Measurements from ENCODE around the gene VPS26B.
"Not testable (repeated sequence)": the region's sequence is repeated elsewhere in the genome, so short reads cannot be mapped to it uniquely, and the experiment has no call there.

VPS26B gene

GRCh38 chr11:134223836-134224709 lies at the start of gene VPS26B, which contains the start of gene NCAPD3:
TSS of gene VPS26B (plus strand) at chr11:134224671. CDS start at chr11:134225123, 452 bp downstream.
TSS of gene NCAPD3 (minus strand) at chr11:134223967. CDS start at chr11:134223926, 41 bp downstream.
- no peak for TF ChIP-seq CTCF (IDR thresholded peaks at IDR 0.05; ENCODE audit: borderline replicate concordance, control extremely low read depth, extremely low read depth, insufficient read depth, missing control alignments)
- peak; percentile 98 for DNase-seq (ENCODE audit: low spot score)
- in situ Hi-C loops (cut with MboI; ENCODE audit: low sequenced_read_pairs, unreplicated experiment), result no loop called here

- no peak for TF ChIP-seq CTCF (IDR thresholded peaks at IDR 0.05; ENCODE audit: borderline replicate concordance, control extremely low read depth, extremely low read depth, insufficient read depth, missing control alignments)
These were observed 48.2 kb upstream of the VPS26B start for GRCh38 chr11:134176284-134176683.

GRCh38 chr11:134178032-134178674 lies 46.3 kb upstream of the VPS26B start:
- TF ChIP-seq CTCF (IDR thresholded peaks at IDR 0.05; ENCODE audit: borderline replicate concordance, control extremely low read depth, extremely low read depth, insufficient read depth, missing control alignments), result no peak
- no peak for DNase-seq (ENCODE audit: low spot score)
- in situ Hi-C loops (cut with MboI; ENCODE audit: low sequenced_read_pairs, unreplicated experiment), result no loop called here

More at GRCh38 chr11:134176284-134176683, 48.2 kb upstream of the VPS26B start:
- no peak for DNase-seq (ENCODE audit: low spot score)
- in situ Hi-C loops (cut with MboI; ENCODE audit: low sequenced_read_pairs, unreplicated experiment), result no loop called here

GRCh38 chr11:134181707-134182106 lies 42.8 kb upstream of the VPS26B start:
- no peak for TF ChIP-seq CTCF (IDR thresholded peaks at IDR 0.05; ENCODE audit: borderline replicate concordance, control extremely low read depth, extremely low read depth, insufficient read depth, missing control alignments)
- in situ Hi-C loops (cut with MboI; ENCODE audit: low sequenced_read_pairs, unreplicated experiment), result no loop called here
- DNase-seq (ENCODE audit: low spot score), result no peak

GRCh38 chr11:134188092-134188491 lies 36.4 kb upstream of the VPS26B start:
- in situ Hi-C loops (cut with MboI; ENCODE audit: low sequenced_read_pairs, unreplicated experiment); DNase-seq (ENCODE audit: low spot score): not testable (repeated sequence)

- in situ Hi-C loops (cut with MboI; ENCODE audit: low sequenced_read_pairs, unreplicated experiment), result no loop called here
- no peak for DNase-seq (ENCODE audit: low spot score)
- no peak for TF ChIP-seq CTCF (IDR thresholded peaks at IDR 0.05; ENCODE audit: borderline replicate concordance, control extremely low read depth, extremely low read depth, insufficient read depth, missing control alignments)
These were observed 27.7 kb upstream of the VPS26B start for GRCh38 chr11:134196756-134197155.

GRCh38 chr11:134199531-134199930 lies 24.9 kb upstream of the VPS26B start:
- in situ Hi-C loops (cut with MboI; ENCODE audit: low sequenced_read_pairs, unreplicated experiment), result no loop called here
- TF ChIP-seq CTCF (IDR thresholded peaks at IDR 0.05; ENCODE audit: borderline replicate concordance, control extremely low read depth, extremely low read depth, insufficient read depth, missing control alignments), result no peak
- no peak for DNase-seq (ENCODE audit: low spot score)
